ENCODE measurements around the gene CDC25B.

Gene CDC25B

DNA sequence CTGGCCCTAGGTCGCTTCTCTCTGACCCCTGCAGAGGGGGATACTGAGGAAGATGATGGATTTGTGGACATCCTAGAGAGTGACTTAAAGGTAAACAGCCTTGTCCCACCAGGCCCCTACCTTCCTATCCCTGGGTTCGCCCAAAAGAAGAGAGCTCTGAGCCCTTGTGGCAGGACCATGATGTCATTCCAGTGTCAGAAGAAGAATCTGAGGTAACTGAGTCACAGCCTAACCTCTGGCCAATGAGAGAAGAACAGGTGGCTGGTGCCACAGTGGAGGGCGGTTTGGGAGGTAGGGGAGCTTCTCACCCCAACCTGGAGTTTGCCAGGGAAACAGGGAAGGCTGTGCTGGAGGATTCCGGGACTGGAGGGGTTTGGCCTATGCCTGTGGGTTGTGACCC is 5.2 kb downstream of the CDC25B start:
- in situ Hi-C loops (cut with MboI; ENCODE audit: low sequenced_read_pairs): no loop called here

DNA sequence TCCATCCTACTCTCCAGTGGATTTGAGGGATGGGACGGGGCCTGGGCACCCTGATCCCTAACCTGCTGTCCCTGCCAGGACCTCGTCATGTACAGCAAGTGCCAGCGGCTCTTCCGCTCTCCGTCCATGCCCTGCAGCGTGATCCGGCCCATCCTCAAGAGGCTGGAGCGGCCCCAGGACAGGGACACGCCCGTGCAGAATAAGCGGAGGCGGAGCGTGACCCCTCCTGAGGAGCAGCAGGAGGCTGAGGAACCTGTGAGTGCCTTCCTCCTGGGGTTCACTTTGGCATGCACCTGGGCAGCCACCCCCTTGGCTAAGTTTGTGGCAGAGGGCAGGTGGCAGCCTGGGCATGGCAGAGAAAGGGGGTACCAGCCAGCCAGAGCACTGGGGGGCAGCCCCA is 5.7 kb downstream of the CDC25B start:
- in situ Hi-C loops (cut with MboI; ENCODE audit: low sequenced_read_pairs): no loop called here

DNA sequence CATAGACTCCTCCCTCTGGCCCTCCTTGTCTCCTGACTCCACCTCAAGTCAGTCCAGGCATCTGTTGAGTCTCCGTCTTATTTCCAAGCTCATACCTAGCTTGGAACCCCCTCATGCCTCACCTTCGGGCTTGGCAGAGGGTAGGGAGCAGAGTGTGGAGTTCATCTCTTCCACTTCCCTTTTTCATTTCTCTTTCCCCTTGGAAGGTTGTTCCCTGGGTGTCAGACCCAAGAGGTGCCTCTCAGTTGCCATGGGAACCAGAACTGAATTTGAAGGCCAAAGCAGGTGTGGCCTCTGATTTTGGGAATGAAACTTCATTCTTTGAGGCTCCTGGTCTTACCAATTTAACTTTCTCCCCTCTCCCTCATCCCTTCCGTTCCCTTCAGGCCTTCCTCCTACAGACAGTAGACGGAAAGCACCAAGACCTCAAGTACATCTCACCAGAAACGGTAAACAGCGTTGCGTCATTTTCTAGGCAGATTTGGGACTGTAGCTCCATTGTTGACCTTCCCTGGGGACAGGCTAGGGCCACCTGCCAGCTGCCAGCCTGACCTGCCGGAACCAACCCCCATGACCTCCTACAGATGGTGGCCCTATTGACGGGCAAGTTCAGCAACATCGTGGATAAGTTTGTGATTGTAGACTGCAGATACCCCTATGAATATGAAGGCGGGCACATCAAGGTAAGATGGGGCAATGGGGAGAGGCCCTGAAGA is 6.6 kb downstream of the CDC25B start:
- in situ Hi-C loops (cut with MboI; ENCODE audit: low sequenced_read_pairs): no loop called here

DNA sequence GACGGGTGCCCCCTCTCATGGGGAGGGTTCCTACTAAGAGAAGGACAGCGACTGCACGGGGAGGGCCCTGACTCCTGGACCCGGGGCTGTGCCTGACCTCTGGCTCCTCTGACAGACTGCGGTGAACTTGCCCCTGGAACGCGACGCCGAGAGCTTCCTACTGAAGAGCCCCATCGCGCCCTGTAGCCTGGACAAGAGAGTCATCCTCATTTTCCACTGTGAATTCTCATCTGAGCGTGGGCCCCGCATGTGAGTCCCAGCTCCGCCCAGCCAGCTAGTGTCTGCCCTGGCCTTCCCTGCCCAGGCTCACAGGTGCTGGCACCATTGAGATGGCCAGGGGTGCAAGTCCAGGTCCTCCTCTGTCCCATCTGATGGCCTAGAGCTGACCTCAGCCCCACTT is 7.2 kb downstream of the CDC25B start:
- in situ Hi-C loops (cut with MboI; ENCODE audit: low sequenced_read_pairs): no loop called here

DNA sequence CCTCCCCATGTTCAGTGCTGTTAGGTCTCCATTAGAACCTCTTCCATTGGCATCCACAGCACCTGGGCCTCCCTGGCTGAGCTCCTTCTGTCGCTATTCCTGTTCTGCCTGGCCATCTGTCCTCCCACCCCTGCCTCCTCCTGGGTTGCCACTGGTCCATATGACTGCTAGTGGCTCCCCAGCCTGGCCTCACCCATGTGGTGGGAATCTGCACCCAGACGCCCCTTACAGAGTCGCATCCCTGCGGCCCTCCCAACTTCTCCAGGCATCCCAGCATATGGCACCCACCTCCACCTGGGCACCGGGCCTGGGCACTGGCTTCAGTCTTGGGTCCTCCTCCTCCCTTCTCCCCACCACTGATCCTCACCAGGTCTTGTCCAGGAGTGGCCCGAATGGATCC is 7.7 kb downstream of the CDC25B start:
- in situ Hi-C loops (cut with MboI; ENCODE audit: low sequenced_read_pairs): no loop called here

DNA sequence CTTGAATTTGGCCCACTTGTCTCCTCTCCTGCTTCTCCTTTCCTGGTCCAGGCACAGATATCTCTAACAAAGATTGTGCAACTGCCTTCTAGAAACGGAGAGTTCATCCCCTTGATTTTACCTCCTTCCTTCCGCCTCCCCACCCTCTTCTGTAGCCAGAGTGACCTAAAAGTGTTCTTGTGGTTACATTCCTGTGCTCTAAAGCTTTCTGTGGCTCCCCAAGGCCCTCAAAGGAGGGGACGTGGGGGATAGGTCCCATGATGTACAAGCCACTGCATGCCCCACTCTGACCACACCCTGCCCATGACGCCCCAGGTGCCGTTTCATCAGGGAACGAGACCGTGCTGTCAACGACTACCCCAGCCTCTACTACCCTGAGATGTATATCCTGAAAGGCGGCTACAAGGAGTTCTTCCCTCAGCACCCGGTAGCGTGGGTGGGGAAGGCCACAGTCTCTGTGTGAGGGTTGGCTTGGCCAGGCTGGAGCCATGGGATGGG is 8.2 kb downstream of the CDC25B start:
- in situ Hi-C loops (cut with MboI; ENCODE audit: low sequenced_read_pairs): no loop called here

DNA sequence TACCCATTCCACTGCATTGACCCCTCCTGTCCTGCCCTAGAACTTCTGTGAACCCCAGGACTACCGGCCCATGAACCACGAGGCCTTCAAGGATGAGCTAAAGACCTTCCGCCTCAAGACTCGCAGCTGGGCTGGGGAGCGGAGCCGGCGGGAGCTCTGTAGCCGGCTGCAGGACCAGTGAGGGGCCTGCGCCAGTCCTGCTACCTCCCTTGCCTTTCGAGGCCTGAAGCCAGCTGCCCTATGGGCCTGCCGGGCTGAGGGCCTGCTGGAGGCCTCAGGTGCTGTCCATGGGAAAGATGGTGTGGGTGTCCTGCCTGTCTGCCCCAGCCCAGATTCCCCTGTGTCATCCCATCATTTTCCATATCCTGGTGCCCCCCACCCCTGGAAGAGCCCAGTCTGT is 8.7 kb downstream of the CDC25B start:
- in situ Hi-C loops (cut with MboI; ENCODE audit: low sequenced_read_pairs): no loop called here

DNA sequence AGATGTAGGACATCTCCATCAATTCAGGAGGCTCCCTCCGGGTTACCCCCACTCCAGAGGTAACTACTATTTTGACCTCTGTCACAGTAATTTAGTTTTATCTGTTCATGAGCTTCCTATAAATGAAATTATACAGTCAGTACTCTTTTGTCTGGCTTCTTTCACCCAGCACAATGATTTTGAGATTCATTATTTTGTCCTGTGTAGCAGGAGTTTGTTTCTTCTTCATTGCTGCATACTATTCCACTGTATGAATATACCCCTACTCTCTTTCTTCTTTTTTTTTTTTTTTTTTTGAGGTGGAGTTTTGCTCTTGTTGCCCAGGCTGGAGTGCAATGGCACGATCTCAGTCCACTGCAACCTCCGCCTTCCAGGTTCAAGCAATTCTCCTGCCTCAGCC is 12.4 kb downstream of the CDC25B start:
- in situ Hi-C loops (cut with MboI; ENCODE audit: low sequenced_read_pairs): no loop called here

DNA sequence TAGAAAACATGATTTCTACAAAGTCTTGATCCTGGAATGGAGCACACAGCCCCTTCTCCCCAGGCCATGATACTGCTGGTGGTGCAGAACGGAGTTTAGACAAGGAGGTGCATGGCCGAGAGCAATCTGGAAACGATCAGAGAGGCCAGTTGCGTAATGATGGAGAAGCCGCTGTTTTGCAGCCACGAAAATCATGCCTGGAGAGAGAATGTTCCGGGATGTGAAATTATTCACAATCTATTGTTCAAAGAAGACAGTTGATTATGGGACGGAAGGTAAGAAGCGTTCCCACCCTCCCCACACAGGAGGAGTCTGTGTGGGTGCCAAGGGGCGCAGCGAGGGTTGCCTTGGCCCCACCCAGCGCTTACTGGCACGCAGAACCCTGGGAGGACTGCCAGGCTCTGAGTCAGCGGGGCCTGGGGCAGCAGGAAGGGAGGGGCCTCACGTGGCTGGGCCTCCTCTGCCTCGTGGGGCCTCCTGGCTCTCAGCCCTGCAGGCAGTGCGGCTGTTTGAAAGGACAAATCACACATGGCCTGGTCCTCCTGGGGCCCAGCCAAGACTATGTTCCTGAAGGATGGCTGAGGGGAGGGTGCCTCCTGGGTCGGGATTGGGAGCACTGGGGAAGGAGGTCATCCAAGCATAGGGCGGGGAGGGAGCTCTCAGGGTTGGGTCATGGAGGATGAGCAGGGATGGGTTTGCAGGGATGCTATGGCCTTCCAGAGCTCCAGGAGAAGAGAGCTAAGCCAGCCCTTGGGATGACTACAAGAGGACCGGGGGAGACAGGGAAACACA is 15.6 kb downstream of the CDC25B start:
- in situ Hi-C loops (cut with MboI; ENCODE audit: low sequenced_read_pairs): no loop called here

DNA sequence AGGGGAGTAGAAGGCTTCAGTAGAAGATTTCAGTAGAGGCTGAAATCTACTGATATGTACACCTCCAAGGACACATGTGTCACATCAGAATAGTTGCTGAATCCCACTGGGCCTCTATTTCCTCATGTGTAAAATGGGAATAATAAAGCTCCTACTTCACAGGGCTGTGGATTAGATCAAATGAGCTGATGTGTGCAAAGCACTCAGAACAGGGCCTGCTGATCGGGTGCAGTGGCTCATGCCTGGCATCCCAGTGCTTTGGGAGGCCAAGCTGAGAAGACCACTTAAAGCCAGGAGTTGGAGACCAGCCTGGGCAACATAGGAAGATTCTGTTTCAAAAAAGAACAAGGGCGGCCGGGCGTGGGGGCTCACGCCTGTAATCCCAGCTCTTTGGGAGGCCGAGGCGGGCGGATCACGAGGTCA is 16.2 kb downstream of the CDC25B start:
- in situ Hi-C loops (cut with MboI; ENCODE audit: low sequenced_read_pairs): no loop called here

DNA sequence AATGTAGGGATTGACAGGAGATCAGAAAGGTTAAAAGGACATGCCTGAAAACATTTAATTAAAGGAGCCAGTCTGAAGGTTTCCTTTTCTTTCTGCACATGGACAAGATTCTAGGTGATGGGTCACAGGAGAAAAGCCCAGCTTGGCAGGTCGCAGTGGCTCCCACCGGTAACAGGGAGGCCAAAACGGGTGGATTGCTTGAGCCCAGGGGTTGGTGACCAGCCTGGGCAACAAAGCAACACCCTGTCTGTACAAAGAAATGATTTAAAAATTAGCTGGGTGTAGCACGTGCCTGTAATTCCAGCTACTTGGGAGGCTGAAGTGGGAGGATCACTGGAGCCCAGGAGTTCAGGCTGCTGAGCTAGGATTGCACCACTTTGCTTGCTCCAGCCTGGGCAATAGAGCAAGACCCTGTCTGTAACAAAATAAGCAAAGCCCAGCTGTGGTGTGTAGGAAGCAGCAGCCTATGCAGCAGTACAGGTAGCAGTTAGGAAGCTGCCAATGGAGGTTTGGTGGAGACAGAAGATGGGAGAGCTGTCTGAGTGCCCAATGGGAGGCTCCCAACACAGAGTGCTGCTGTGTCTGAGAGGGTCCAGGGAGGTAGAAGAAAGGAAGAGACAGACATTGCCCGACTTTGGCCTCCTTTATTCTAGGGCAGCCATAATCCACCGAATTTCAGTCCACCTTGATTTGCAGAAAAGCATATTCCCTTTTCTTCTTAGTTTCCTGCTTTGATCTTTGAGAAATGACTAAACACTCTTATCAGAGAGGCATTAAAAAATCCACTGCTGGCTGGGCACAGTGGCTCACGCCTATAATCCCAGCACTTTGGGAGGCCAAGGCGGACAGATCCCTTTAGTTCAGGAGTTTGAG is 17.1 kb downstream of the CDC25B start:
- in situ Hi-C loops (cut with MboI; ENCODE audit: low sequenced_read_pairs): no loop called here

DNA sequence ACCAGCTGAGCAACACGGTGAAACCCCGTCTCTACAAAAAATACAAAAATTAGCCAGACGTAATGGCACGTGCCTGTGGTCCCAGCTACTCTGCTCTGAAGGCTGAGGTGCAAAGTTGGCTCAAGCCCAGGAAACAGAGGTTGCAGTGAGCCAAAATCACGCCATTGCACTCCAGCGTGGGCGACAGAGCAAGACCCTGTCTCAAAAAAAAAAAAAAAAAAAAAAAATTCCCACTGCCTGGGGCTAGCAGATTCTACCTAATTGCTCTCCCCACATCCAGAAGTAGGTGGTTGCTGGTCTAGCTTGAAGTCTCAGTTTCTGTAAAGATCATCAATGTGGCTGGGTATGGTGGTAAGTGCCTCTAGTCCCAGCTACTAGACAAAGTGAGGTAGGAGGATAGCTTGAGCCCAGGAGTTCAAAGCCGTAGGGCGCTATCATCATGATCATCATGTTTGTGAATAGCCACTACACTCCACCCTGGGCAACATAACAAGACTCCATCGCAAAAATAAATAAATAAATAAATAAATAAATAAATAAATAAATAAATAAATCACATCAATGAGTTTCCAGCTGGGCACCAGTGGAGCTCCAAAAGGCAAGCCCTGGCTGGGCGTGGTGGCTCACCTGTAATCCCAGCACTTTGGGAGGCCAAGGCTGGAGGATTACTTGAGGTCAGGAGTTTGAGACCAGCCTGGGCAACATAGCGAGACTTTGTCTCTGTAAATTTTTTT is 17.9 kb downstream of the CDC25B start:
- in situ Hi-C loops (cut with MboI; ENCODE audit: low sequenced_read_pairs): no loop called here

DNA sequence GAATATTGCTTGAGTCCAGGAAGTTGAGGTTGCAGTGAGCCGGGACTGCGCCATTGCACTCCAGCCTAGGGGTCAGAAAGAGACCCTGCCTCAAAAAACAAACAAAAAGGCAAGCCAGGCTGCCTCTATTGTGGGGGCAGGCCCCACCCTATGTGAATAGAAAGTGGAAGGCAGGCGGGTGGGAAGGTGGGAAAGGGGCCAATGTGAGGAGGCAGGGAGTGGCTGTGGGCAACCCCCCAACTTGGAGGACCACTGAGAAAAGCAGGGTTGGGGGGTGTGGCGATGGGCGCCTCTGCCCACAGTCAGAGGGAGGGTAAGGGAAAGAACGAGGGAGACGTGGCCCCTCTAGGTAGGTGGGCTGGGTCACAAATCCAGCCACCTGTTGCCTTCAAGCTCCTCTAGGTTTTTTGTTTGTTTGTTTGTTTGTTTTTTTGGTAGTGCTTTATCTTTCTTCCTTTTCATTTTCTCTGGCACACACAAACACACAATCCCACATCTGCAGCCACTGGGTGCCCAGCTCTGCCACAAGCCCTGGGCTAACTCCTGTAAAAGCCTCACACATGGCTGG is 18.9 kb downstream of the CDC25B start:
- in situ Hi-C loops (cut with MboI; ENCODE audit: low sequenced_read_pairs): no loop called here

DNA sequence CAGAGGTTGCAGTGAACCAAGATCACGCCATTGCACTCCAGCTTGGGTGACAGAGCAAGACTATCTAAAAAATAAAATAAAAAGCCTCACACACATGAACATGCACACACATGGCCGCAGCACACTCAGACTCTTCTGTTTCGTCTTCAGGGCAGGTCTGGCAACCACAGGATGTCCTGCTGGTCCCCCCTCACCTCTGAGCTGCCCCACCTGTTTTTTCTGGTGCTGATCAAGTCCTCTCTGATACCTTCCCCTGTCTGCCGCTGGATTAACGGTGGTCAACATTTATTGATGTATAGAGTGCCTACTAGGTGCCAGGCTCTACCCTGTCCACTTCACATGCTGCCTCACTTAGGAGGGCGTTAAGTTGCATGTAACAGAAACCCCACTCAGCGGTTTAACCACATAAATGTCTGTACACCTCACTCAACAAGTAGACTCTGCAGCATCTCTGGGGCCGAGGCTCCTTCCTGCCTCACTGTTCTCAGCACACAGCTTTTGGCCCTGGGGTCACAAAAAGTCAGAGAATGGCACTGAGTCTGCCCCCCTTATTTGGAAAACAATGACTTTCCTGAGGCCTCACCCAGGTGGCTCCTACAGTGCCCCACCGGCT is 19.7 kb downstream of the CDC25B start:
- in situ Hi-C loops (cut with MboI; ENCODE audit: low sequenced_read_pairs): no loop called here

DNA sequence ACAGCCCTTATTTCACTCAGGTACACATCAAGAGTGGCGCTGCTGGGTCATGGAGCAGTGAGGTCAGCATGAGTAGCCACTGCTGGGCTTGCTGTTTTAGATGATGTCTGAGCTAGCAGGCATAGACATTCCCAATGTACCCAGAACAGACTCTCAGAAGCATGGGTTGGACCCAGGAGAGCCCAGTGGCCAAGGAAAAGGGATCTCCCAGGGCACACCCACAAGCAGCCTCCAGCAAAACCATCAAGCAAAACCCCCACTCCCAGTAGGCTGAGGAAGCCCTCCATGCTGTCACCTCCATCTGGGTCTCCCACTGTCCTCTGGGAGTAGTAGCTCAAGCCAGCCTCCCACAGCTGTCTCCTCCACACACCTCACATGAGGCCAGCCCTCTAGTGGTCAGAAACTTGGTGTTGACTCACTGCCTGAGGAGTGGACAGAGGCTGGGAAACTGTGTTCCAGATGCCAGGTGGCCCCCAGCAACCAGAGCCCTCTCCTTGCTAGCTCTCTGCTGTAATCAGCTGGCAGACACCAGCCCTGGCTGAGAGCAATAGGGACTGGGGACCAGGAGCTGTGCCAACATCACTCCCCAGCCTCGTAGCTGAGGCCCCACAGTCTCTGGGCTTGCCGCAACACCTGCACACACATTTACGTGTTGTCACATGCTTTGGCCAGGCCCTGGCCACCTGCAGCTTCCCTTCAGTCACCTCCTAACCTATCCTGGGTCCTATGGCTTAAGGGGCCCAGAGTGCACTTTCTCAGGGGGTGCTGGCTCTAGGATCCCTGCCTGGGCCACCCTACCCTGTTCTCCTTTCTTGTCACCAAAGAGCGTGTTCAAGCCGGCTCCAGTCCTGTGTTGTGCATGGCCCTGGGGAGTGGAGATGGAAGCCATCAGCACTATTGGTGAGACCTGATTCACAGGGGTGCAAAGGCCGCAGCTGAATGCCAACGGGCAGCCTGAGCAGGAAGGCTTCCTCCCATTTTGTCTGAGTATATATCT is 22.3 kb downstream of the CDC25B start:
- in situ Hi-C loops (cut with MboI; ENCODE audit: low sequenced_read_pairs): no loop called here

DNA sequence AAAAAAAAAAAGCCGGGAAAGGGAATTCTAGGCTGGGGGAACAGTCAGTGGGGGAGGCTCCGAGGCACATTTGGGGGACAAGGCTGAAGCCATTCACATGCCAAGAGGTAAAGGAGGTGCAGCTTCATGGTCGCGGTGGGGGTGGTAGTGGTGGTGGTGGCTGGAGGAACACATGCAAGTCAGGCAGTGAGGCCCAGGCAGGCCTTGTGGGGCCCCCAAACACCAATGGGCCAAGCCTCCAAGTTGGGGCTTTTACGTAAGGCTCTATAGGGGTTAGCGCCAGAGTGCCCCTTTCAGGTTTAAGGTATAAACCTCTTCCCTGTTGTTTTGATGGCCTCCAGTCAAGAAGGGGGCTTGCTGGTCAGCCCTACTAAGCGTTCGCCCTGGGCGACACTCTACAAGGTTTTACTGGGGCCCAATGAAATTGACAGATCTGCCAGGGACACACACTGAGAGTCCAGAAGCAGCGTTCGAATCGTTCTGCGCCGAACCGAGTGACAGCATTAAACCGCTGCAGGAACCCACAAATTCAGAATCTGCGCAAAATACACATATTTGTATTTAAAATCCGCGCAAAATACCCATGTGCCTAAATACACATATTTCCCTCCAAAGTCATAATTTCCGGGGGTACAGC is 23.4 kb downstream of the CDC25B start:
- in situ Hi-C loops (cut with MboI; ENCODE audit: low sequenced_read_pairs): no loop called here

DNA sequence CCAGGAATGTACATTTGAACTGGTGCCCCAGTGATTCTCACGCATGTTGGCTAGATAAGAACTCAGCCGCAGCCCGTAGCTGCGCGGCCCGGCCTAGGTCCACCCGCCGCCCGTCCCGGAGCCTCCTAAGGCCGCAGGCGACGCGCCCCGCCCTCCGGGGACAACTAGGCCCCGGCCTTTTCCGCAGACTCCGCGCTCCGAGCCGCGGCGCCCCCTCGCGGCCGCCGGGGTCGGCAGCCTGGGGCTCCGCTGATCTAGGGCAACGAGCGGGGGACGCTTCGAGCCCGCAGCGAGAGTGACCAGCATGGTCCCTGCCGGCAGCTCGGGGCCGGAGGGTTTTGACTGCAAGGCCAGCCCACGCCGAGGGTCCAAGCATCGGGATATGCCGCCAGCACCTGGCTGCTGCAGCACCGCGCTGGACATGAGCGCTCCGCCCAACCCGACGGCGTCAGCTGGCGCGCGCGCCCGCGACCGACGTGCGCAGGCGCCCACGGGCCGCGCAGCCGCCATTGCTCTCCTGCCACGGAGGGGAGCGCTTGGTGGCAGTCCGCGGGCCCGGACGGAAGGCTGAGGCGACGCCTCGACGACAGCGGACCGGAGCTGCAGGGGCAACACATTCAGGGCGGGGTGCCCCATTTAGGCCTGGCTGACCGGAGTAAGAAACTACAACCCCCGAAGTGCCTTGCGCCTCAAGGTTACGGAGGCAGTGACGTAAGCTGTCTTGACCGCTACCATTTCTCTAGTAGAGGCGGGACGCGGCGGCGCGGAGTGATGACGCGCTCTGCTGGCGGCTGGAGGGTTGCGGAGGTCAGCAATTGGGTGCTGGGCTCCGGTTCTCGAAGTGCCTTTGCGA is 24.2 kb downstream of the CDC25B start, which contains the start of gene AP5S1:
Gene AP5S1 (plus strand): TSS at position 500 of the 853 bp plus-strand sequence. CDS start 1,571 bp downstream, outside the sequence.
- in situ Hi-C loops (cut with MboI; ENCODE audit: low sequenced_read_pairs): no loop called here
